ENCODE measurements around the gene CEMIP. TPM values are rescaled to one million over a fixed set of nuclear protein-coding genes. Genes with fewer than 3 reads are reported as not detected.

CEMIP gene
- total RNA-seq, 2 experiments from 2014 or later = not detected

DNA sequence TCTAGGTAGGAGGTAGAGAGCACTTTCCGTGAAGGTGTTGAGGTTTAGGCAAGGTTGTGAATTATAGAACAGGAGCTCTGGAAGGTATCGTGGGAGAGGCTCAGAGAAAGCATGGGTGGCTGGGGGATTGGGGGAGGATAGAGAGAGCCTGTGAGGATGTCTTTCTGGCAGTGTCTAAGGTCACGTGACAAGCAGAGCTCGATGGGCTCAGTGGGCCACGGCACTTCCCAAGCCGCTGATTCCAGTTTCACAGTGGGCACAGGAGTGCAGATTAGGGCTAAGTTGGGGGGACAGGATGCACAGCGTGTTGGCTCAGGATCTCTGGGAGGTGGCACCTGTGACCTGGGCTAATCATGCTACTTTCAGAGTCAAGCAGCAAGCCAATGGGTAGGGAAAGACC is 52.0 kb downstream of the CEMIP start:
- TF ChIP-seq, protein P1, sequence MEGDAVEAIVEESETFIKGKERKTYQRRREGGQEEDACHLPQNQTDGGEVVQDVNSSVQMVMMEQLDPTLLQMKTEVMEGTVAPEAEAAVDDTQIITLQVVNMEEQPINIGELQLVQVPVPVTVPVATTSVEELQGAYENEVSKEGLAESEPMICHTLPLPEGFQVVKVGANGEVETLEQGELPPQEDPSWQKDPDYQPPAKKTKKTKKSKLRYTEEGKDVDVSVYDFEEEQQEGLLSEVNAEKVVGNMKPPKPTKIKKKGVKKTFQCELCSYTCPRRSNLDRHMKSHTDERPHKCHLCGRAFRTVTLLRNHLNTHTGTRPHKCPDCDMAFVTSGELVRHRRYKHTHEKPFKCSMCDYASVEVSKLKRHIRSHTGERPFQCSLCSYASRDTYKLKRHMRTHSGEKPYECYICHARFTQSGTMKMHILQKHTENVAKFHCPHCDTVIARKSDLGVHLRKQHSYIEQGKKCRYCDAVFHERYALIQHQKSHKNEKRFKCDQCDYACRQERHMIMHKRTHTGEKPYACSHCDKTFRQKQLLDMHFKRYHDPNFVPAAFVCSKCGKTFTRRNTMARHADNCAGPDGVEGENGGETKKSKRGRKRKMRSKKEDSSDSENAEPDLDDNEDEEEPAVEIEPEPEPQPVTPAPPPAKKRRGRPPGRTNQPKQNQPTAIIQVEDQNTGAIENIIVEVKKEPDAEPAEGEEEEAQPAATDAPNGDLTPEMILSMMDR (conservative IDR thresholded peaks at IDR 0.05; ENCODE audit: low read length) = no peak
- TF ChIP-seq EZH2phosphoT487 (IDR thresholded peaks at IDR 0.05; ENCODE audit: borderline replicate concordance, low read depth, low read length) = no peak
- H3K4me3 ChIP-seq (ENCODE audit: low read depth, low read length, poor library complexity, severe bottlenecking) = no peak overlapping the region
- H3K9me3 ChIP-seq (ENCODE audit: low read length) = no peaks in the 10 kb centered on the region
- no peak overlapping the region for H3K4me2 ChIP-seq (ENCODE audit: low read length)
- no peaks in the 10 kb centered on the region for H3K4me1 ChIP-seq (ENCODE audit: insufficient read depth, low read length, poor library complexity, severe bottlenecking)
- H3K9me2 ChIP-seq (ENCODE audit: insufficient read depth, low read length) = no peaks in the 10 kb centered on the region
- H3K27ac ChIP-seq (ENCODE audit: low read depth, low read length, poor library complexity, severe bottlenecking) = no peak overlapping the region
- BruUV-seq (replicated peaks) = no TSS peak
- intact Hi-C loops (cut with micrococcal nuclease; ENCODE audit: unreplicated experiment) = no loop called here
- no peak overlapping the region for H2AFZ ChIP-seq (ENCODE audit: low read length)
- no peaks in the 10 kb centered on the region for H4K20me1 ChIP-seq (ENCODE audit: insufficient read depth, low read length)
- POLR2A ChIA-PET = no interaction called here
- no peak for DNase-seq (ENCODE audit: low spot score)
- CTCF ChIA-PET (ENCODE audit: unreplicated experiment) = no interaction called here
- H3K79me2 ChIP-seq (ENCODE audit: insufficient read depth, low read depth, low read length) = no peaks in the 10 kb centered on the region
- H3K36me3 ChIP-seq (ENCODE audit: insufficient read depth, low read length) = no peaks in the 10 kb centered on the region

GRCh38 chr15:80831606-80832224 is 52.5 kb downstream of the CEMIP start:
- Histone ChIP-seq H2AFZ (ENCODE audit: low read length) (no peak overlapping the region), H4K20me1 (ENCODE audit: insufficient read depth, low read length) (no peaks in the 10 kb centered on the region), H3K4me3 (ENCODE audit: low read depth, low read length, poor library complexity, severe bottlenecking) (no peak overlapping the region), H3K4me1 (ENCODE audit: insufficient read depth, low read length, poor library complexity, severe bottlenecking) (no peaks in the 10 kb centered on the region), H3K79me2 (ENCODE audit: insufficient read depth, low read depth, low read length) (no peaks in the 10 kb centered on the region), H3K36me3 (ENCODE audit: insufficient read depth, low read length) (no peaks in the 10 kb centered on the region), H3K9me3 (ENCODE audit: low read length) (no peaks in the 10 kb centered on the region), H3K27ac (ENCODE audit: low read depth, low read length, poor library complexity, severe bottlenecking) (no peak overlapping the region), H3K9me2 (ENCODE audit: insufficient read depth, low read length) (no peaks in the 10 kb centered on the region), H3K4me2 (ENCODE audit: low read length) (no peak overlapping the region)
- ChIA-PET POLR2A (no interaction called here), CTCF (ENCODE audit: unreplicated experiment) (no interaction called here)
- DNase-seq (ENCODE audit: low spot score) = no peak
- no peak for TF ChIP-seq EZH2phosphoT487 (IDR thresholded peaks at IDR 0.05; ENCODE audit: borderline replicate concordance, low read depth, low read length)
- TF ChIP-seq, protein P1 (conservative IDR thresholded peaks at IDR 0.05; ENCODE audit: low read length) = no peak
- no TSS peak for BruUV-seq (replicated peaks)
- intact Hi-C loops (cut with micrococcal nuclease; ENCODE audit: unreplicated experiment) = no loop called here

- no peak for TF ChIP-seq EZH2phosphoT487 (IDR thresholded peaks at IDR 0.05; ENCODE audit: borderline replicate concordance, low read depth, low read length)
- TF ChIP-seq, protein P1 (conservative IDR thresholded peaks at IDR 0.05; ENCODE audit: low read length) = no peak
- Histone ChIP-seq H3K4me2 (ENCODE audit: low read length) (no peak overlapping the region), H3K4me3 (ENCODE audit: low read depth, low read length, poor library complexity, severe bottlenecking) (no peak overlapping the region), H3K36me3 (ENCODE audit: insufficient read depth, low read length) (no peaks in the 10 kb centered on the region), H3K27ac (ENCODE audit: low read depth, low read length, poor library complexity, severe bottlenecking) (no peak overlapping the region), H3K4me1 (ENCODE audit: insufficient read depth, low read length, poor library complexity, severe bottlenecking) (no peaks in the 10 kb centered on the region), H3K79me2 (ENCODE audit: insufficient read depth, low read depth, low read length) (no peaks in the 10 kb centered on the region), H4K20me1 (ENCODE audit: insufficient read depth, low read length) (no peaks in the 10 kb centered on the region), H3K9me3 (ENCODE audit: low read length) (no peaks in the 10 kb centered on the region), H3K9me2 (ENCODE audit: insufficient read depth, low read length) (no peaks in the 10 kb centered on the region), H2AFZ (ENCODE audit: low read length) (no peak overlapping the region)
- DNase-seq (ENCODE audit: low spot score) = no peak
- CTCF ChIA-PET (ENCODE audit: unreplicated experiment) = no interaction called here
- no TSS peak for BruUV-seq (replicated peaks)
- intact Hi-C loops (cut with micrococcal nuclease; ENCODE audit: unreplicated experiment) = no loop called here
- POLR2A ChIA-PET = no interaction called here
Observed at GRCh38 chr15:80832686-80833085, 53.5 kb downstream of the CEMIP start.

All from OCI-LY7 (cell line).